Adrenal gland (tissue), 12 donors: ENCODE measurements around the gene RPEL1. TPM values are rescaled to one million over a fixed set of nuclear protein-coding genes. Genes with fewer than 3 reads are reported as not detected.

ENCODE experiments used
- DNase-seq, 7 donors: peaks; one replicate each; pipeline ENCODE4 v3.0.0-alpha.2; 2019 to 2020
- H3K27ac ChIP-seq, 5 donors: fragments of 200-600 bp; sonication (generic) in 4 of 5; 1 replicate in 3 of 5; 2 replicates in 2 of 5; pipeline versions ENCODE4 v1.5.1 to v1.8.0; 2016 to 2020; ENCODE audit warnings: mild to moderate bottlenecking in 1 of 5
- H3K27me3 ChIP-seq: fragments of 200-600 bp; 2 replicates; pipeline ENCODE4 v1.8.0; 2021
- H3K36me3 ChIP-seq, 2 donors: fragments of 200-600 bp; replicated peaks in 1 of 2; 1 replicate in 1 of 2; 2 replicates in 1 of 2; pipeline versions ENCODE4 v1.5.1 to v1.8.0; 2018 to 2022
- H3K4me1 ChIP-seq, 2 donors: fragments of 200-600 bp; replicated peaks in 1 of 2; 1 replicate in 1 of 2; 2 replicates in 1 of 2; pipeline versions ENCODE4 v1.5.1 to v1.8.0; 2018 to 2021
- H3K4me3 ChIP-seq, 4 donors: fragments of 200-600 bp; sonication (generic) in 3 of 4; one replicate each; pipeline ENCODE4 v1.5.1; 2016 to 2018
- H3K9me3 ChIP-seq, 3 donors: fragments of 200-600 bp; sonication (generic) in 1 of 3; replicated peaks in 1 of 3; 1 replicate in 2 of 3; 2 replicates in 1 of 3; pipeline versions ENCODE4 v1.5.1 to v1.8.0; 2016 to 2021
- CTCF ChIP-seq, 6 experiments: fragments of 450-650 bp in 4 of 6; fragments of 200-600 bp in 2 of 6; sonication (generic) in 1 of 6; IDR thresholded peaks; 1 replicate in 5 of 6; 2 replicates in 1 of 6; pipeline versions ENCODE4 v1.5.1 to v1.8.0; 2016 to 2021; ENCODE audit warnings: antibody characterized with exemption in 6 of 6, mild to moderate bottlenecking in 2 of 6, moderate library complexity in 1 of 6
- POLR2A ChIP-seq, 2 donors: fragments of 450-650 bp; IDR thresholded peaks; one replicate each; pipeline ENCODE4 v1.6.1; 2017; ENCODE audit warnings: antibody characterized with exemption in 2 of 2, mild to moderate bottlenecking in 2 of 2, moderate library complexity in 1 of 2
- WGBS, 4 donors: extraction: QIAGEN DNeasy Blood & Tissue Kit in 2 of 4; methylation state at CpG; one replicate each; pipeline versions ENCODE4 v1.1.5 to v1.1.7; 2013 to 2017; 5-methylcytosine and 5-hydroxymethylcytosine counted together
- intact Hi-C, 2 donors: fragments of 100-400 bp; cut with DNase I; formaldehyde crosslinking; loops; one replicate each; pipeline versions ENCODE4 v1.14.1 to v1.15.0; 2022 to 2023
- polyA plus RNA-seq, 3 donors: library from polyadenylated mRNA; stranded (reverse); fragments of 200-250 nt in 2 of 3; fragments of 350-450 nt in 1 of 3; fragmentation: Illumina TruSeq in 1 of 3; extraction: RNeasy Lipid Tissue Mini Kit (QIAGEN cat#74804) in 1 of 3; gene quantifications; one replicate each; pipeline ENCODE4 v1.2.3, GENCODE V29; 2013 to 2014
- total RNA-seq, 9 donors: library from RNA; depleted of rRNA in 4 of 9; stranded (reverse); fragments of >200 nt in 4 of 9; fragments of 120-200 nt in 1 of 9; fragmentation: NEBNext Ultra II Directional in 1 of 9; extraction: Animal tissue kit (Norgen Biotek cat#: 25700) in 1 of 9; gene quantifications; one replicate each; pipeline versions ENCODE4 v1.1.0 to v1.2.4, GENCODE V29; 2013 to 2023
- donor health status: healthy with polysubstance abuse.
- donor health status: Bipolar disorder and iron deficiency.
- donor health status: DM: yes; HTN: yes; CAD: no.
- donor health status: DM: no; HTN: no; CAD: no.
- donor health status: DM: no; HTN: no; CAD: no.
- donor health status: DM: yes; HTN: yes; CAD: no.

The RPEL1 gene
- total and polyA plus RNA-seq, 12 donors, result 0.09 to 0.11 TPM; not detected in 10

GRCh38 chr10:103295374-103296015, 49.8 kb downstream of the RPEL1 start:
- 46 to 57% (median 48%) methylated on average over 2 of the region's 2 CpGs for WGBS, 4 donors
- H3K4me1 ChIP-seq, result no peaks in the 10 kb centered on the region
- no peak for DNase-seq
- intact Hi-C loops, result no loop called here
- H3K27me3 ChIP-seq, result no peaks in the 10 kb centered on the region
- no peak overlapping the region for H3K4me3 ChIP-seq
- no peak overlapping the region for H3K27ac ChIP-seq
- TF ChIP-seq POLR2A (IDR thresholded peaks at IDR 0.05), result no peak
- TF ChIP-seq CTCF (IDR thresholded peaks at IDR 0.05), result no peak
- no peaks in the 10 kb centered on the region for H3K36me3 ChIP-seq
- no peaks in the 10 kb centered on the region for H3K9me3 ChIP-seq

Other genes with a start within 250 kb of the RPEL1 start
- gene NT5C2, start 52.6 kb upstream of the RPEL1 start, total RNA-seq, result 100 to 1,000 TPM in 1 of 9 donors, 10 to 100 TPM in 8; 23.2 to 101 (median 71.6) TPM
- gene NT5C2, start 52.6 kb upstream of the RPEL1 start, polyA plus RNA-seq, result 10 to 100 TPM; 32.9 to 92.5 (median 33.2) TPM
- gene INA, start 31.3 kb downstream of the RPEL1 start, total RNA-seq, result 10 to 100 TPM in 2 of 9 donors, 1 to 10 TPM in 2, under 1 TPM in 4, not detected in 1; 0.18 to 11.1 (median 3.9) TPM
- 10 to 100 TPM in 2 of 3 donors, 1 to 10 TPM in 1; 4.7 to 18.3 (median 14.8) TPM for gene INA, start 31.3 kb downstream of the RPEL1 start, polyA plus RNA-seq
- 10 to 100 TPM in 2 of 9 donors, 1 to 10 TPM in 7; 3.1 to 12.3 (median 7.4) TPM for gene PCGF6, start 105.3 kb downstream of the RPEL1 start, total RNA-seq
- gene PCGF6, start 105.3 kb downstream of the RPEL1 start, polyA plus RNA-seq, result 1 to 10 TPM; 6.4 to 7.8 (median 7.1) TPM
- 1 to 10 TPM; 1.6 to 6.4 (median 4.0) TPM for gene TAF5, start 122.1 kb downstream of the RPEL1 start, total RNA-seq
- 1 to 10 TPM; 1.5 to 3.7 (median 2.5) TPM for gene TAF5, start 122.1 kb downstream of the RPEL1 start, polyA plus RNA-seq
- gene ATP5MK, start 150.6 kb downstream of the RPEL1 start, total RNA-seq, result 100 to 1,000 TPM; 173 to 917 (median 329) TPM
- 1,000 to 10,000 TPM in 1 of 3 donors, 100 to 1,000 TPM in 2; 754 to 1,315 (median 756) TPM for gene ATP5MK, start 150.6 kb downstream of the RPEL1 start, polyA plus RNA-seq
- gene PDCD11, start 150.7 kb downstream of the RPEL1 start, total RNA-seq, result 10 to 100 TPM; 13.6 to 30.9 (median 21.1) TPM
- gene PDCD11, start 150.7 kb downstream of the RPEL1 start, polyA plus RNA-seq, result 10 to 100 TPM; 20.4 to 39.7 (median 21.4) TPM
- gene CALHM2, start 206.5 kb downstream of the RPEL1 start, total RNA-seq, result 10 to 100 TPM in 8 of 9 donors, 1 to 10 TPM in 1; 3.8 to 56.8 (median 39.8) TPM
- 10 to 100 TPM in 2 of 3 donors, 1 to 10 TPM in 1; 9.6 to 33.1 (median 25.3) TPM for gene CALHM2, start 206.5 kb downstream of the RPEL1 start, polyA plus RNA-seq
- gene CALHM1, start 213.0 kb downstream of the RPEL1 start, total RNA-seq, result not detected
- gene CALHM1, start 213.0 kb downstream of the RPEL1 start, polyA plus RNA-seq, result not detected
- gene CALHM3, start 233.4 kb downstream of the RPEL1 start, total RNA-seq, result not detected
- gene CALHM3, start 233.4 kb downstream of the RPEL1 start, polyA plus RNA-seq, result under 1 TPM in 1 of 3 donors, not detected in 2; 0.03 TPM
- gene NEURL1, start 247.8 kb downstream of the RPEL1 start, total RNA-seq, result 1 to 10 TPM in 4 of 9 donors, under 1 TPM in 2, not detected in 3; 0.18 to 7.7 (median 2.3) TPM
- 10 to 100 TPM in 1 of 3 donors, 1 to 10 TPM in 2; 1.0 to 12.5 (median 2.3) TPM for gene NEURL1, start 247.8 kb downstream of the RPEL1 start, polyA plus RNA-seq